Esophagus muscularis mucosa (tissue), 4 donors: ENCODE results near the gene UBL4A. TPM values are rescaled to one million over a fixed set of nuclear protein-coding genes. Genes with fewer than 3 reads are reported as not detected.

Experiments
- DNase-seq: peaks from one replicate; pipeline ENCODE4 v3.0.0-alpha.2; 2017; ENCODE audit errors: extremely low spot score
- H3K27ac ChIP-seq, 4 donors: fragments of 200-600 bp; sonication (generic); replicated peaks in 1 of 4; 1 replicate in 3 of 4; 2 replicates in 1 of 4; pipeline ENCODE4 v1.5.1; 2016 to 2019; ENCODE audit warnings: mild to moderate bottlenecking in 1 of 4
- H3K27me3 ChIP-seq, 4 donors: fragments of 200-600 bp; sonication (generic); one replicate each; pipeline versions ENCODE4 v1.5.1 to v1.6.0; 2016 to 2019
- H3K36me3 ChIP-seq, 4 donors: fragments of 200-600 bp; sonication (generic); one replicate each; pipeline ENCODE4 v1.5.1; 2016 to 2019
- H3K4me1 ChIP-seq, 4 donors: fragments of 200-600 bp; sonication (generic); one replicate each; pipeline ENCODE4 v1.5.1; 2016 to 2019
- H3K4me3 ChIP-seq, 4 donors: fragments of 200-600 bp; sonication (generic); 1 replicate in 2 of 4; 2 replicates in 2 of 4; pipeline ENCODE4 v1.5.1; 2016 to 2019; ENCODE audit warnings: mild to moderate bottlenecking in 4 of 4, moderate library complexity in 1 of 4
- H3K9me3 ChIP-seq, 4 donors: fragments of 200-600 bp; sonication (generic); 1 replicate in 3 of 4; 2 replicates in 1 of 4; pipeline ENCODE4 v1.5.1; 2016 to 2019
- CTCF ChIP-seq, 3 experiments: fragments of 200-600 bp in 2 of 3; fragments of 450-650 bp in 1 of 3; sonication (generic) in 2 of 3; IDR thresholded peaks; one replicate each; pipeline ENCODE4 v1.5.1; 2017 to 2019; ENCODE audit warnings: antibody characterized with exemption in 3 of 3, mild to moderate bottlenecking in 2 of 3, moderate library complexity in 1 of 3
- EP300 ChIP-seq: sonication (generic); formaldehyde crosslinking; IDR thresholded peaks from one replicate; pipeline ENCODE4 v1.6.1; 2017; ENCODE audit warnings: antibody characterized with exemption
- POLR2A ChIP-seq: fragments of 450-650 bp; IDR thresholded peaks from one replicate; pipeline ENCODE4 v1.6.1; 2017; ENCODE audit warnings: antibody characterized with exemption, moderate library complexity, mild to moderate bottlenecking, low read depth
- POLR2AphosphoS5 ChIP-seq, 2 donors: sonication (generic); formaldehyde crosslinking; IDR thresholded peaks; one replicate each; pipeline ENCODE4 v1.6.1; 2017; ENCODE audit warnings: antibody characterized with exemption in 2 of 2
- WGBS: methylation state at CpG from one replicate; pipeline ENCODE4 v1.1.5; 2018; 5-methylcytosine and 5-hydroxymethylcytosine counted together
- intact Hi-C: fragments of 100-400 bp; cut with DNase I; formaldehyde crosslinking; loops from one replicate; pipeline ENCODE4 v1.15.1; 2023
- total RNA-seq, 4 donors: library from RNA; depleted of rRNA; stranded (reverse); fragments of >200 nt; gene quantifications; one replicate each; pipeline versions ENCODE4 v1.1.0 to v1.2.1, GENCODE V29; 2016

The UBL4A gene
- total RNA-seq, 4 donors from 2014 or later = 41.7 to 75.8 (median 57.9) TPM

GRCh38 chrX:154515966-154516655, 29.7 kb upstream of the UBL4A start, which contains the start of gene FAM3A:
TSS of gene FAM3A (minus strand) at chrX:154516232. CDS start at chrX:154515772, 460 bp downstream.
- DNase-seq = peak; percentile 96
- peak within 1 kb of the TSS; percentile 80 to 91 (median 90) for H3K27ac ChIP-seq
- no peaks in the 10 kb centered on the region for H3K27me3 ChIP-seq
- H3K36me3 ChIP-seq = peaks cover 0 to 6% (median 0%) of the 10 kb centered on the region in 4 donors
- H3K9me3 ChIP-seq = no peaks in the 10 kb centered on the region
- 37% methylated on average over 9 of the region's 59 CpGs for WGBS
- TF ChIP-seq POLR2A = peak; percentile 90
- no peak for TF ChIP-seq CTCF (IDR thresholded peaks at IDR 0.05)
- TF ChIP-seq POLR2AphosphoS5 (IDR thresholded peaks at IDR 0.05) = peak; percentile 74 to 93
- H3K4me1 ChIP-seq = peaks cover 17 to 32% (median 25%) of the 10 kb centered on the region in 4 donors
- intact Hi-C loops = no loop called here
- peak within 1 kb of the TSS; percentile 66 to 79 (median 66) for H3K4me3 ChIP-seq

- DNase-seq = no peak
Observed at GRCh38 chrX:154515090-154515965, 28.9 kb upstream of the UBL4A start.

GRCh38 chrX:154513716-154514115, 27.3 kb upstream of the UBL4A start:
- Histone ChIP-seq H3K9me3 (peaks cover 0 to 4% (median 0%) of the 10 kb centered on the region in 4 donors), H3K4me1 (peaks cover 17 to 32% (median 25%) of the 10 kb centered on the region in 4 donors), H3K27me3 (no peaks in the 10 kb centered on the region), H3K4me3 (no peak overlapping the region), H3K36me3 (peaks cover 0 to 15% (median under 1%) of the 10 kb centered on the region in 4 donors), H3K27ac (no peak overlapping the region)
- intact Hi-C loops = no loop called here
- DNase-seq = no peak
- 84% methylated on average over 2 of the region's 2 CpGs for WGBS
- TF ChIP-seq CTCF (IDR thresholded peaks at IDR 0.05) (no peak), EP300 (no peak), POLR2A (no peak), POLR2AphosphoS5 (IDR thresholded peaks at IDR 0.05) (no peak)

More at GRCh38 chrX:154515090-154515965, 28.9 kb upstream of the UBL4A start:
- intact Hi-C loops = no loop called here
- no peaks in the 10 kb centered on the region for H3K27me3 ChIP-seq
- no peaks in the 10 kb centered on the region for H3K9me3 ChIP-seq
- TF ChIP-seq CTCF (IDR thresholded peaks at IDR 0.05) = no peak
- TF ChIP-seq EP300 = no peak
- no peak for TF ChIP-seq POLR2A
- TF ChIP-seq POLR2AphosphoS5 (IDR thresholded peaks at IDR 0.05) = no peak
- 72% methylated on average over 13 of the region's 34 CpGs for WGBS
- peak overlapping the region; percentile 80 to 91 (median 90) for H3K27ac ChIP-seq
- peaks cover 0 to 6% (median 0%) of the 10 kb centered on the region in 4 donors for H3K36me3 ChIP-seq
- peaks cover 17 to 32% (median 25%) of the 10 kb centered on the region in 4 donors for H3K4me1 ChIP-seq
- H3K4me3 ChIP-seq = peak overlapping the region; percentile 66 to 79 (median 66)

GRCh38 chrX:154512879-154513553, 26.6 kb upstream of the UBL4A start:
- DNase-seq = no peak
- intact Hi-C loops = no loop called here
- no peak for TF ChIP-seq EP300
- TF ChIP-seq POLR2AphosphoS5 (IDR thresholded peaks at IDR 0.05) = no peak
- no peak for TF ChIP-seq POLR2A
- no peak for TF ChIP-seq CTCF (IDR thresholded peaks at IDR 0.05)
- no peak overlapping the region for H3K27ac ChIP-seq
- H3K4me1 ChIP-seq = peaks cover 16 to 29% (median 22%) of the 10 kb centered on the region in 4 donors
- no peak overlapping the region for H3K4me3 ChIP-seq
- peaks cover 0 to 22% (median 5%) of the 10 kb centered on the region in 4 donors for H3K36me3 ChIP-seq
- no peaks in the 10 kb centered on the region for H3K27me3 ChIP-seq
- peaks cover 0 to 4% (median 0%) of the 10 kb centered on the region in 4 donors for H3K9me3 ChIP-seq
- WGBS = 79% methylated on average over 16 of the region's 16 CpGs
